ENCODE results near the gene RGS16. TPM values are rescaled to one million over a fixed set of nuclear protein-coding genes. Genes with fewer than 3 reads are reported as not detected.
A peak's percentile ranks its signal among the peaks of the same experiment; 100 is the strongest.

The RGS16 gene
- total and polyA plus RNA-seq, 2 of the 13 experiments (the other 11 are each of a cell fraction or from before 2014, with no cell fraction given) = not detected

- TF ChIP-seq ZNF557 (CRISPR knock-in tag; IDR thresholded peaks at IDR 0.05) = no peak
- peak; percentile 17; the same call in 1 of the 2 replicates for TF ChIP-seq MNT (IDR thresholded peaks at IDR 0.05)
- 0 out of 2 replicates have a peak, but pooled peaks cover 7% of the 10 kb centered on the region for H3K4me1 ChIP-seq (ENCODE audit: insufficient read depth, low read length)
- H3K4me3 ChIP-seq (replicated peaks in 1 of 3; ENCODE audit: insufficient read depth in 1 of 3, low read depth in 2 of 3, low read length in 3 of 3) = no peak overlapping the region
- H3K36me3 ChIP-seq (replicated peaks in 1 of 2; ENCODE audit: control insufficient read depth in 1 of 2, insufficient read depth in 2 of 2, low read length in 2 of 2) = no peaks in the 10 kb centered on the region
- FAIRE-seq (no peak), ATAC-seq (no peak), DNase-seq (ENCODE audit: low spot score) (no peak)
- no peak overlapping the region for H3K27ac ChIP-seq (ENCODE audit: extremely low read length, insufficient read depth, low read length)
- ChIA-PET POLR2A (no interaction called here), CTCF (ENCODE audit: low intra/inter-chr PET ratio, low total read pairs) (no interaction called here)
- in situ Hi-C loops (cut with HindIII; ENCODE audit: extremely low pct_ligation_motif_present, low pct_unique_long_range_greater_than_20kb) = no loop called here
- WGBS (ENCODE audit: low lambda C conversion rate) = 46% methylated on average over 5 of the region's 8 CpGs
- peaks cover 5 to 57% of the 10 kb centered on the region in 2 experiments for H3K27me3 ChIP-seq (ENCODE audit: control insufficient read depth in 1 of 2, insufficient read depth in 2 of 2, low read length in 2 of 2)
- H3K79me2 ChIP-seq (ENCODE audit: insufficient read depth, low read length) = no peaks in the 10 kb centered on the region
- no peaks in the 10 kb centered on the region for H3K9me3 ChIP-seq (ENCODE audit: low read length)
- intact Hi-C loops (cut with micrococcal nuclease; ENCODE audit: unreplicated experiment) = no loop called here
- H3K9ac ChIP-seq (ENCODE audit: insufficient read depth, low read depth, low read length) = no peak overlapping the region
- no peaks in the 10 kb centered on the region for H4K20me1 ChIP-seq (ENCODE audit: insufficient read depth, low read length)
- no TSS peak for BruUV-seq (replicated peaks)
- no peak overlapping the region for H2AFZ ChIP-seq (ENCODE audit: low read length)
- H3K4me2 ChIP-seq (ENCODE audit: low read depth, low read length) = no peak overlapping the region
Measured at GRCh38 chr1:182611787-182612186, 7.6 kb upstream of the RGS16 start.

GRCh38 chr1:182611326-182611725, 7.1 kb upstream of the RGS16 start:
- 0 out of 2 replicates have a peak, but pooled peaks cover 7% of the 10 kb centered on the region for H3K4me1 ChIP-seq (ENCODE audit: insufficient read depth, low read length)
- BruUV-seq (replicated peaks) = no TSS peak
- FAIRE-seq = no peak
- in situ Hi-C loops (cut with HindIII; ENCODE audit: extremely low pct_ligation_motif_present, low pct_unique_long_range_greater_than_20kb) = no loop called here
- no peak overlapping the region for H3K4me2 ChIP-seq (ENCODE audit: low read depth, low read length)
- H2AFZ ChIP-seq (ENCODE audit: low read length) = no peak overlapping the region
- no peak overlapping the region for H3K4me3 ChIP-seq (replicated peaks in 1 of 3; ENCODE audit: insufficient read depth in 1 of 3, low read depth in 2 of 3, low read length in 3 of 3)
- ATAC-seq = no peak
- H3K9me3 ChIP-seq (ENCODE audit: low read length) = no peaks in the 10 kb centered on the region
- CTCF ChIA-PET (ENCODE audit: low intra/inter-chr PET ratio, low total read pairs) = no interaction called here
- no peak overlapping the region for H3K9ac ChIP-seq (ENCODE audit: insufficient read depth, low read depth, low read length)
- POLR2A ChIA-PET = no interaction called here
- intact Hi-C loops (cut with micrococcal nuclease; ENCODE audit: unreplicated experiment) = no loop called here
- no peaks in the 10 kb centered on the region for H3K36me3 ChIP-seq (replicated peaks in 1 of 2; ENCODE audit: control insufficient read depth in 1 of 2, insufficient read depth in 2 of 2, low read length in 2 of 2)
- WGBS (ENCODE audit: low lambda C conversion rate) = 0% methylated on average over 1 of the region's 1 CpG
- no peak for DNase-seq (ENCODE audit: low spot score)
- no peak overlapping the region for H3K27ac ChIP-seq (ENCODE audit: extremely low read length, insufficient read depth, low read length)
- peaks cover 5 to 53% of the 10 kb centered on the region in 2 experiments for H3K27me3 ChIP-seq (ENCODE audit: control insufficient read depth in 1 of 2, insufficient read depth in 2 of 2, low read length in 2 of 2)
- no peaks in the 10 kb centered on the region for H3K79me2 ChIP-seq (ENCODE audit: insufficient read depth, low read length)
- no peaks in the 10 kb centered on the region for H4K20me1 ChIP-seq (ENCODE audit: insufficient read depth, low read length)
- TF ChIP-seq ARID2 (CRISPR knock-in tag; IDR thresholded peaks at IDR 0.05; ENCODE audit: borderline replicate concordance) (no peak), EEA1 (CRISPR knock-in tag; IDR thresholded peaks at IDR 0.05; ENCODE audit: borderline replicate concordance) (no peak), MTF2 (CRISPR knock-in tag; IDR thresholded peaks at IDR 0.05; ENCODE audit: borderline replicate concordance) (no peak), FOXJ3 (CRISPR knock-in tag; IDR thresholded peaks at IDR 0.05; ENCODE audit: borderline replicate concordance) (no peak), FOXK1 (CRISPR knock-in tag; IDR thresholded peaks at IDR 0.05; ENCODE audit: borderline replicate concordance, low read depth) (no peak), ZBTB3 (CRISPR knock-in tag; IDR thresholded peaks at IDR 0.05; ENCODE audit: borderline replicate concordance, low read depth) (no peak), ZKSCAN1 (IDR thresholded peaks at IDR 0.05; ENCODE audit: low read length) (no peak), BCL3 (CRISPR knock-in tag; IDR thresholded peaks at IDR 0.05) (no peak), ZNF570 (CRISPR knock-in tag; IDR thresholded peaks at IDR 0.05; ENCODE audit: borderline replicate concordance) (no peak), PAXIP1 (CRISPR knock-in tag; conservative IDR thresholded peaks at IDR 0.05) (no peak), ZNF547 (CRISPR knock-in tag; IDR thresholded peaks at IDR 0.05) (no peak)
